Suprapubic skin (tissue), 4 donors: Measurements from ENCODE around the gene ARHGEF6.

ENCODE experiments used
- POLR2A ChIP-seq, 2 donors: fragments of 450-650 bp; IDR thresholded peaks; one replicate each; pipeline ENCODE4 v1.6.1; 2017; ENCODE audit warnings: antibody characterized with exemption in 2 of 2, mild to moderate bottlenecking in 2 of 2, moderate library complexity in 2 of 2
- POLR2AphosphoS5 ChIP-seq, 3 donors: sonication (generic); formaldehyde crosslinking; IDR thresholded peaks; one replicate each; pipeline ENCODE4 v1.6.1; 2017; ENCODE audit warnings: antibody characterized with exemption in 3 of 3
- TF ChIP-seq, protein P1 (sequence below), 2 donors: fragments of 200-600 bp in 1 of 2; fragments of 450-650 bp in 1 of 2; sonication (generic) in 1 of 2; IDR thresholded peaks; one replicate each; pipeline ENCODE4 v1.5.1; 2016 to 2019; ENCODE audit warnings: antibody characterized with exemption in 2 of 2, mild to moderate bottlenecking in 1 of 2, moderate library complexity in 1 of 2

- TF ChIP-seq, protein P1, sequence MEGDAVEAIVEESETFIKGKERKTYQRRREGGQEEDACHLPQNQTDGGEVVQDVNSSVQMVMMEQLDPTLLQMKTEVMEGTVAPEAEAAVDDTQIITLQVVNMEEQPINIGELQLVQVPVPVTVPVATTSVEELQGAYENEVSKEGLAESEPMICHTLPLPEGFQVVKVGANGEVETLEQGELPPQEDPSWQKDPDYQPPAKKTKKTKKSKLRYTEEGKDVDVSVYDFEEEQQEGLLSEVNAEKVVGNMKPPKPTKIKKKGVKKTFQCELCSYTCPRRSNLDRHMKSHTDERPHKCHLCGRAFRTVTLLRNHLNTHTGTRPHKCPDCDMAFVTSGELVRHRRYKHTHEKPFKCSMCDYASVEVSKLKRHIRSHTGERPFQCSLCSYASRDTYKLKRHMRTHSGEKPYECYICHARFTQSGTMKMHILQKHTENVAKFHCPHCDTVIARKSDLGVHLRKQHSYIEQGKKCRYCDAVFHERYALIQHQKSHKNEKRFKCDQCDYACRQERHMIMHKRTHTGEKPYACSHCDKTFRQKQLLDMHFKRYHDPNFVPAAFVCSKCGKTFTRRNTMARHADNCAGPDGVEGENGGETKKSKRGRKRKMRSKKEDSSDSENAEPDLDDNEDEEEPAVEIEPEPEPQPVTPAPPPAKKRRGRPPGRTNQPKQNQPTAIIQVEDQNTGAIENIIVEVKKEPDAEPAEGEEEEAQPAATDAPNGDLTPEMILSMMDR (IDR thresholded peaks at IDR 0.05) = no peak
- TF ChIP-seq POLR2A (IDR thresholded peaks at IDR 0.05) = no peak
- TF ChIP-seq POLR2AphosphoS5 (IDR thresholded peaks at IDR 0.05) = no peak
Observed at GRCh38 chrX:136650811-136651210, 129.9 kb downstream of the ARHGEF6 start.
